ENCODE data around the gene VGLL1.

Gene VGLL1

DNA sequence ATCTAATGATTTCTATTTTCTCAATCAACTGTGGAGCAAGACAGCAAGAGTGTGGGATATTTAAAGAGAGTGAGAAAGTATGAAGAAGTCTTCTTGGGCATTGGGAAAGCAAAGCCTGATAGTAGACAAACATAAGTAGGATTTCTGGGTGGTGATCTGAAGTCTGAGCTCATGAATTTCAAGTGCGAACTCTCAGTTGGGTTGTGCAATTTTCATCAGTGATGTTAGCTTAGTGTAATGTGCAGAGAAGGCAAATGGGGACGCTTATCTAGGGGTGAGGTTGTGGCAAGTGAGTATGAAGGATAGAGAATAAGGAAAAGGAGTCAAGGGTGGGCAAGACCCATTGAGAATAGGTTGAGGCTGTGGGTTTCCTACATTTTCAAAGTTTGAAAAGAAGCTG lies 23.7 kb downstream of the VGLL1 start:
- no peak for DNase-seq

DNA sequence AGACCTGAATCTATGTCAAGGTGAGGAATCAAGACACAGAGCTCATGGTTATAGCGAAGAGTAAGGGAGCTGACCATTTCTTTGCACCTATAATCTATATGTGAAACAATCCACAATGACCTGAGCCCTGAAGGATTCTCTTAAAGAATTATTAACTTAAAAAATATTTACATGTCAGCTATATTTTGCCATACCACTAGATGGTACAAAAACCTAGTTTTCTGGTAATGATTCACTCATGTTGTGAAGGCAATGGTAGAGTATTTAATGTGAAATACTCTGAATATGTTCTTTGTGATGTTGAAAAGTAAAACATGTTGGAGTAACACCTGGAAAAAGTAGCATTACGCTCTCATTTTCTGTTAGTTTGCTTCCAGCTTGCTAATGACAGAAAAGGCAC lies 40.0 kb downstream of the VGLL1 start:
- DNase-seq, result no peak

DNA sequence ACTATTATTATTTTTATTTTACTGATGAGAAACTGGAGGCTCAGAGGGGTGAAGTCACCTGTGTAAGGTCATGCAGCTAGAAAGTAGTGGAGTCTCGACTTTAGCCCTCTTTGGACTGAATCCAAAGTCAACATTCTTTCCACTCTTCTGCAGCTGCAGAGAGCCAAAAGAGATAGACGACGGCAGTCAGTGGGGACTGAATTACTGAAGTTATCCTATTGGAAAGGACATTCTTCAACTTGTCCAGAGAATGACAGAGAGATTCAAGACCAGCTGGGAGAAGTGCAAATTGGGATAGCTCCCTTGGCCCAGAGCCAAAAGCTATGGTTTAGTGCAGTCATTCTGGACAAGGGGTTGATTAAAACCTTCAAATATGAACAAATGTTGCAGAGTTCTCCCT lies 42.5 kb downstream of the VGLL1 start:
- DNase-seq, result no peak

DNA sequence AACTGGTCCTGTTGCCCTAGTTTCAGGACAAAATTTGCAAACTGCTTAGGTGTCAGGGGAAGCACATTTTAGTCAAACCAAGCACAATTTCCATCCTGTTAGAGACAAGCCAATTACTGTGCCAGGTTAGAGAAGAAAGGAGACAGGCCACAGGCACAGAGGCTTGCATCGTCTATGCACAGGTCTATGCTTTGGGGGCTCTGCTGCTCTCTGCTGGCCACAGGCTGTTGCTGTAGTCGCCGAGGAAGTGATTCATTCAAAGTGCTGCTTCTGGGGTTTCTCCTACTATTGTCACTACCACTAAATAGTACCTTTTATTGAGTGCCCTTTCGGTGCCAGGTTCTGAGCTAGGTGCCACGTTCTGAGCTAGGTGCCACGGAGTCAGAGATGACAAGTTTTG lies 45.5 kb downstream of the VGLL1 start:
- DNase-seq, result no peak

DNA sequence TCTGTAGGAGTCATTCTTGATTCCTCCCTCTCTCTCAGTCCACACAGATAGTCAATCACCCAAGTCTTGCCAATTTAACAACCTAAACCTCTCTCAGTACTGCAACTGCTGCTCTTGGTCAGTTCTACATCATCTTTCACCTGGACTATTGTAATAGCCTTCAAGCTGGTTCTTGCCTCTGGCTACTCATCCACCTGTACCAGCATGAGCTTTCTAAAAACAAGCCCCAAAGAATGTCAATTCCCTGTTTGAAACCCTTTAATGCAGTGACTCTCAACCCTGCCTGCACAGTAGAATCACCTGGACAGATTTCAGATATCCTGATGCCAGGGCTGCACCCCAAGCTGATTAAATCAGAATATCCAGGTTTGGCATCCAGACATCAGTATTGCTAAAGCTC lies 48.3 kb downstream of the VGLL1 start:
- no peak for DNase-seq

DNA sequence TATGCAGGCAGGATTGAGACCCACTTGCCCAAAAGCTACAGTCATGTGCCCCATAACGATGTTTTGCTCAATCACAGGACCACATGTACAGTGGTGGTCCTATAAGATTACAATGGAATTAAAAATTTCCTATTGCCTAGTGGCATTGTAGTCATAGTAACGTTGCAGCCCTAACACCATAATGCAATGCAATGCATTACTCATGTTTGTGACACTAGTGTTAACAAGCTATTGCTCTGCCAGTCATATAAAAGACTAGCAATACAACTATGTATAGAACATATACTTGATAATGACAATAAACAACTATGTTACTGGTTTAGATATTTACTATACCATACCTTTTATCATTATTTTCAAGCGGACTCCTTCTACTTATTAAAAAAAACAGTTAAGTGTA lies 50.6 kb downstream of the VGLL1 start:
- DNase-seq, result no peak

DNA sequence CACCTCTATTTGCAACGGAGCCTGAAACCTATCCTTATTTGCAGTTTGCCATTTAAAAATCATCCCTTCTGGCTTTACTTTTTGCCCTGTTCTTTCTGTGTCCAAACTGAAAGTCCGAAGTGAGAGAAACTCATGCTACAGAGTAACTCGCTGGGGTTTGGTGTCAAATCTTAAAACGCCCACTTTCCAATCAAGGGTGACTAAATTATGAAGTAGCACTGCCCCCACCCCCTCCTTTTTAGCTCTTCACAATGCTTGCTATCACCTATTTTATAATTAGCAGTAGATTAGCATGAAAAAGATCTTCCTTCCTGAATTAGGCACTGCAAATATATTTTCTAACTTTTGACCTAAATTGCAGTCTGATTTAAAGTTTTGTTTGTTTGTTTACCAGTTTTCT lies 52.5 kb downstream of the VGLL1 start:
- no peak for DNase-seq

DNA sequence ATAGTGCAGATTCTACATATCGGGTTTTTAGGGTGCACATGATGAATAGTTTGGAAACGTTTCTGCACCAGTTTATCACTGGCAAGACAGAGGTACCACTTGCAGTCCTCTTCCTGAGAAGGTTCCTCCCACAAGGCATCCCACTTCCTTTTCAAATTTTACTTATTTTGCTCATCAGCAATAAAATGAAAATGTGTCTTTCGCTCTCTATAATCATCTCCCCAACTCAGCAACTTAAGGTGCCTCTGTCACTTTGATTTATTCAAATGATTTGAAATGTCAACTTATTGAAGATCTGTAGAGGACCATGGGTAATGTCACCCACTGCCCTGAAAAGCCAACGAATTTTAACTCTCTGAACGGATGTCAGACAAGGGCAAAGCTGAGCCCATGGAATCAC lies 53.2 kb downstream of the VGLL1 start:
- DNase-seq, result no peak

DNA sequence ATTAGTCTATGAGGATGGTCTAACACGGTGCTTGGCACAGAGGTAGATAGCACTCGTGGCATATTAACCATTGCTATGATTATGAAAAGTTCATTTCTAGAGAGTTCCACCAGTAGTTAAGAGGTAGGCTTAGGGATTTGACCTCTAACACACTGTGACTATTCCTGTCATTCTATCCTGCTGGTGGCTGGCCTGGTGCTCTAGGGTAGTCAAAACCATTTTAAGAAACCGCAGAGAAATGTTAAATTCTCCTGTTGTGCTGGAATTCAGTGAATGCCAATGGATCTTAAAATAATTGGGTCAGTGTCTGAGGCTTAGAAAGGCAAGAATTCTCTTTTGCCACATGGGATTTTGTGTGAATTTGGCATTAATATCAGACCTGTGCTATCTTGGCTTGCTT lies 53.9 kb downstream of the VGLL1 start:
- DNase-seq, result no peak

DNA sequence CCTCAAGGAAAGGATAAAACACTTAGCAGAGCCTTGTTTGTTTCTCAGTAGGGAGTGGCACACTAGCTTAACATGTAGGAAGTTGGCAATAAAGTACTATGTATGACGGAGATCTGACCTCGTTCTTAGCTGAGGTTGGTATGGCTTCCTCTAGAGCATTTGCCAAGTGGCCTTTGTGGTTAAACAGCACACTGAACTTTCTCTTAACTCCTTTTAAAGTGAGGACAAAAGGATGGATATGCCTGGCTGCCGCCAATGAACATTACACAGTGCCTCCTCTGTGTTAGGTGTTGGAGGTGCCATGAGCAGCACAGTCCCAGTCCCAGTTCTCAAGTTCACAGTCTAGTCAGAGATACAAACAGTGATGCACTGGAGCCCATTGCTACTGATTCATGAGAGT lies 54.4 kb downstream of the VGLL1 start:
- peak; percentile 7 for DNase-seq

DNA sequence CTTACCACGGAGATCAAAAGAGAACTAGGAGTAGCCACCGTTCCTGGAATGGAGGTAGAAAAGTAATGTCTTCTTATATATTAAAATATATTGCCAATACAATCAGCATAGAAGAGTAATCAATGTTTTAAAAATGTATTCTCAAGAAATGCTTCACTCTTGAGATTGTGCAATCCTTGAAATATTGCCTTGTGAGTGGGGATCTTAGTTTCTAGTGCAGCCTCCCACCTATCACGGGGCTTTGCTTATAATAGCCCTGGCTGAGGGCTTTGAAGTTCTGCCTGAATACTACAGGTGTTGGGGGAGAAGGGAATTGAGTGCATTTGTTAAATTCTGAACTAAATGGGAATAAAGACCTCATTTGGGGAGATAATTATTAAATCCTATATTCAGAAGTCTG lies 55.5 kb downstream of the VGLL1 start:
- no peak for DNase-seq

DNA sequence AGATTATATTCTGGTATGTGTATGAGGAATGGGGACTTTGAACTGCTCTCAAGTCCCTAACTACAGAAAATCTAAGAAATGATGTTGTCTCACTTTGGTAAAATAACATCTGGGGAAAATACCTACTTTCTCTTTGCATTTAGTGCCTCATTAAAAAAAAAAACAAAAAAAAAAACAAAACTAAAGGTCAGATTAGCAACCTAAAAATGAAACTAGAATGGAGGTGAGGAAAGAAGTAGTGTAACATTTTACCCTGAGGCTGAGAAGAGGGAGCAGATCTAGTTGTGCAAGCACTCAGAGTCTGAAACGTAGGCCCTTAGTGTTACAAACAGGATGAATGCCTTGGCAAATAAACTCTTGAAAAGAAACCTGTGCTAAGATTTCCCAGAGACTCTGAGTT lies 56.0 kb downstream of the VGLL1 start:
- DNase-seq, result no peak

DNA sequence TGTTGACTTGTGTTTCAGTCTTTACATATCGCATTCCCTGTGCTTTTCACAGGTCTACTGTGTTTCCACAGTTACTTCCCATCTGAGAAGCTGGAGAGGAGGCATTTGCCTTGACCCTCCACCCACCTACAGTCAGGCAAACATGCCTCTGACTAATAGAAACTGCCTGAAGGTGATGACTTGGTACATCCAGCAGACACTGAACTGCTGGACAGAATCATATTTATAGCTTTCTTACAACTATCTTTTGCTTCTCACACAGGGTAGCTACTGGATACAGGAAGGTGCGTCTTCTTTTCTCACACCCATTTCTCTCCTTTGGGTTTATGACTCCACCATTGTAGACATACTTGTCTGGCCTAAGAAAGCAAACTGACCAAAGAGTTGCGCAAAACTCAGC lies 58.0 kb downstream of the VGLL1 start:
- DNase-seq, result no peak

DNA sequence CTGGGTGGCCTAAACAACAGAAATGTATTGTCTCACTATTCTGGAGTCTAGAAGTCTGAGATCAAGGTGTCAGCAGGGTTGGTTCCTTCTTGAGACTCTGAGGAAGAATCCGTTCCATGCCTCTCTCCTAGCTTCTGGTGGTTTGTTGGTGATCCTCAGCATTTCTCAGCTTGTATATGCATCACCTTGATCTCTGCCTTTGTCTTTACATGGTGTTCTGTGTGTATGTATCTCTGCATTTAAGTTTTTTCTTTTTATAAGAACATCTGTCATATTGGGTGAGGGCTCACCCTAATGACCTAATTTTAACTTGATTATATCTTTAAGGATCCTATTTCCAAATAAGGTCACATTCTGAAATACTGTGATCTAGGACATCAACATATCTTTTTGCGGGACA lies 65.3 kb downstream of the VGLL1 start:
- DNase-seq, result no peak

DNA sequence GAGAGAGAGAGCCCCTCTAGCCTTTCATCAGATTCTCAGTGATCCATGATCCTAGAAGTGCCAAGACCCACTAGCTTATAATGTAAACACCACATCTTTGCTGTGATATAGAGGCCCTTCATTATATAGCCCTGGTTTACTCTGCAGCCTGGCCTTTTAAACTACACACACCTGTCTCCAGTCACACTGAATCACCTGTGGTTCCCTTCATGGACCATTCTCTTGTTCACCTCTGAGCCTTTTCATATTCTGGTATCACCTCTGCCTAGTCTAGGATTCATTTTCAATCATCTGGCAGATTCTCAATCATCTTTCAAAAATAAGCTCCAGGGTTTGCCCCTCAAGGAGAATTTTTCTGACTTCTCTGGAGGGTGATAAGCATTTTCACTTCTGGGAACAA lies 65.9 kb downstream of the VGLL1 start:
- DNase-seq, result no peak

DNA sequence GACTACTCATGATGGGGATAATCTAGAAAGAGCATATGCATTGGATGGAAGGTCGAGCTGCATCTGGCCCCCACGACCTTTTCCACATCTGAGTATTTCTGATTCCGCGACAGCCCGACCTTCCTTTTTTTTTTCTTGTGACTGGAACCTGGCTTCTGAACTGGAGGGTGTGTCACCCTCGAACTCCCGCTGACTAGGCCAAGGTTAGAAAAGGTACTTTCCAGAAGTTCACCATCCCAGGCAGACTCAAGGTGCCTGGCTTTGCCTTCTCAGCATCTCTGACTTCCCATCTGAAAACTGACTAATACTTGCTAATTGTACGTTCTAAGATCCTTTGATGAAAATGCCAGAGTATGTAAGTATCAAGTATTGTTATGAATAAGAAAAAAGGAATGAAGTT lies 66.6 kb downstream of the VGLL1 start:
- DNase-seq, result no peak

DNA sequence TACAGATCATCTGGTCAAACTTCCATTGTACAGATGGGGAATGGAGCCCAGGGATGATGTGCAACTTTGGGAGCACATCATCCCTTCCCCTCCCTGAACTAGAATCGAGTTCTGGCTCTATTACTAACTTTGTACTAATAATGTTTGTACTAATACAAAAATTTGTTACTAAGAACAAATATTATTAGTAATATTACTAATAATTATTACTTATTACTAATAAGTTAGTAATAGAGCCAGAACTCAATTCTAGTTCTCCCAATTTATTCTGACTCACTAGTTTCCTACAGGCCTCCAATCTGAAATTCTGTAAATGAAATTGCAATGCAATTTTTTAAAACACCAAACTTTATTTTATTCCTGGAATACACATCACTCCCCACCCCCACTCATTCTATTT lies 68.0 kb downstream of the VGLL1 start:
- DNase-seq, result no peak
